Fibroblast of mammary gland (primary cell): ENCODE data around the gene PRORP.

Experiments
- DNase-seq: peaks from one replicate; pipeline ENCODE4 v3.0.0-alpha.2; 2010; ENCODE audit warnings: low read depth
- H3K4me3 ChIP-seq: 2 replicates; pipeline ENCODE4 v1.5.1; 2011; ENCODE audit warnings: low read depth, mild to moderate bottlenecking, low read length, moderate library complexity; ENCODE audit not compliant: control insufficient read depth
- CTCF ChIP-seq: conservative IDR thresholded peaks from 2 replicates; pipeline ENCODE4 v1.5.1; 2011; ENCODE audit warnings: low read depth, low read length, inconsistent platforms; ENCODE audit not compliant: control insufficient read depth, insufficient read depth

The PRORP gene

GRCh38 chr14:35159742-35160409 lies 37.5 kb downstream of the PRORP start:
- peak; percentile 95 for DNase-seq
- TF ChIP-seq CTCF = no peak
- no peak overlapping the region for H3K4me3 ChIP-seq

- no peak for DNase-seq
- no peak for TF ChIP-seq CTCF
- no peak overlapping the region for H3K4me3 ChIP-seq
Observed at GRCh38 chr14:35161231-35161630, 38.9 kb downstream of the PRORP start.

GRCh38 chr14:35163384-35163783 lies 41.0 kb downstream of the PRORP start:
- DNase-seq = no peak
- no peak overlapping the region for H3K4me3 ChIP-seq
- no peak for TF ChIP-seq CTCF

- no peak for TF ChIP-seq CTCF
- no peak for DNase-seq
- H3K4me3 ChIP-seq = no peak overlapping the region
Observed at GRCh38 chr14:35164849-35165248, 42.5 kb downstream of the PRORP start.

- no peak for DNase-seq
- TF ChIP-seq CTCF = no peak
Observed at GRCh38 chr14:35167496-35167895, 45.1 kb downstream of the PRORP start.

More at GRCh38 chr14:35167496-35167895, 45.1 kb downstream of the PRORP start:
- H3K4me3 ChIP-seq = no peak overlapping the region
